PC-9 (cell line): ENCODE measurements around the gene MTG1. TPM values are rescaled to one million over a fixed set of nuclear protein-coding genes. Genes with fewer than 3 reads are reported as not detected.
"Not testable (repeated sequence)": the region's sequence is repeated elsewhere in the genome, so short reads cannot be mapped to it uniquely, and the experiment has no call there.

Experiments used
- BruUV-seq: library from RNA; stranded (reverse); fragments of 400-500 nt; replicated peaks from 2 replicates; lab custom pipeline; 2021; lab: Mats Ljungman, UMichigan
- CTCF ChIA-PET: fragments of 300-600 bp; sonication (Branson Sonifier 250); formaldehyde crosslinking; loops from one replicate; lab custom pipeline; 2022; ENCODE audit warnings: antibody characterized with exemption; lab: Charles Lee
- POLR2A ChIA-PET: fragments of 300-600 bp; sonication (Branson Sonifier 250); formaldehyde crosslinking; loops from one replicate; lab custom pipeline; 2022; ENCODE audit warnings: antibody characterized with exemption; ENCODE audit not compliant: unreplicated experiment; lab: Charles Lee
- DNase-seq, 2 experiments: peaks; one replicate each; pipeline versions ENCODE4 v3.0.0 to v3.0.0-alpha.2; 2015 to 2022; ENCODE audit warnings: mixed read lengths in 1 of 2
- H2AFZ ChIP-seq: fragments of 200-600 bp; sonication (generic); 2 replicates; pipeline ENCODE4 v1.8.1; 2017; ENCODE audit warnings: antibody characterized with exemption
- H3F3A ChIP-seq: fragments of 200-600 bp; sonication (generic); 2 replicates; pipeline ENCODE4 v1.8.1; 2017; ENCODE audit warnings: antibody characterized with exemption, mild to moderate bottlenecking, low read depth; ENCODE audit not compliant: insufficient read depth
- H3K27ac ChIP-seq: fragments of 200-600 bp; sonication (generic); 2 replicates; pipeline ENCODE4 v1.6.1; 2016; ENCODE audit warnings: mixed run types
- H3K27me3 ChIP-seq: fragments of 200-600 bp; sonication (generic); 2 replicates; pipeline ENCODE4 v1.6.1; 2016; ENCODE audit warnings: low read depth, mixed run types; ENCODE audit not compliant: insufficient read depth
- H3K36me3 ChIP-seq: fragments of 200-600 bp; sonication (generic); 2 replicates; pipeline ENCODE4 v1.6.1; 2016; ENCODE audit warnings: low read depth, mixed run types
- H3K4me1 ChIP-seq: fragments of 200-600 bp; sonication (generic); replicated peaks from 2 replicates; pipeline ENCODE4 v1.6.1; 2016; ENCODE audit warnings: mixed run types; ENCODE audit not compliant: insufficient read depth
- H3K4me2 ChIP-seq: fragments of 200-600 bp; sonication (generic); 2 replicates; pipeline ENCODE4 v1.6.1; 2017; ENCODE audit warnings: mixed run types
- H3K4me3 ChIP-seq: fragments of 200-600 bp; sonication (generic); 2 replicates; pipeline ENCODE4 v1.6.1; 2016; ENCODE audit warnings: mixed run types
- H3K79me2 ChIP-seq: fragments of 200-600 bp; sonication (generic); 2 replicates; pipeline ENCODE4 v1.6.1; 2017; ENCODE audit warnings: low read depth, mixed run types
- H3K9me2 ChIP-seq: fragments of 200-600 bp; sonication (generic); 2 replicates; pipeline ENCODE4 v1.8.1; 2017; ENCODE audit warnings: mild to moderate bottlenecking; ENCODE audit not compliant: insufficient read depth
- H3K9me3 ChIP-seq: fragments of 200-600 bp; sonication (generic); 2 replicates; pipeline ENCODE4 v1.8.1; 2016; ENCODE audit warnings: low read depth; ENCODE audit not compliant: insufficient read depth
- H4K20me1 ChIP-seq: fragments of 200-600 bp; sonication (generic); 2 replicates; pipeline ENCODE4 v1.8.1; 2017; ENCODE audit not compliant: insufficient read depth
- CTCF ChIP-seq: fragments of 200-600 bp; sonication (generic); conservative IDR thresholded peaks from 2 replicates; pipeline ENCODE4 v1.6.1; 2017; ENCODE audit warnings: mixed run types, antibody characterized with exemption, mild to moderate bottlenecking, moderate library complexity
- EZH2 ChIP-seq: fragments of 200-600 bp; sonication (generic); IDR thresholded peaks from 2 replicates; pipeline ENCODE4 v1.8.0; 2017; ENCODE audit warnings: antibody characterized with exemption, low read depth
- intact Hi-C: fragments of 100-400 bp; cut with micrococcal nuclease; formaldehyde crosslinking; loops from one replicate; pipeline ENCODE4 v1.10.0; 2022; ENCODE audit not compliant: unreplicated experiment
- total RNA-seq: library from RNA; stranded (reverse); gene quantifications from 2 replicates; pipeline ENCODE4 v1.2.3, GENCODE V29; 2021

MTG1 gene
- total RNA-seq, 1 experiment from 2014 or later, result 33.0 TPM

GRCh38 chr10:133424601-133425000 is 30.6 kb downstream of the MTG1 start, which contains the start of gene SPRN:
Gene SPRN (minus strand): TSS chr10:133424625. CDS start chr10:133423681, 944 bp downstream.
- H3K79me2 ChIP-seq, H3K4me3 ChIP-seq, DNase-seq, BruUV-seq, CTCF ChIA-PET, H2AFZ ChIP-seq, H4K20me1 ChIP-seq, H3K4me1 ChIP-seq, H3K36me3 ChIP-seq, H3K9me2 ChIP-seq, H3K4me2 ChIP-seq, H3K27me3 ChIP-seq, H3F3A ChIP-seq, intact Hi-C loops, H3K27ac ChIP-seq, H3K9me3 ChIP-seq, POLR2A ChIA-PET: not testable (repeated sequence)

- H2AFZ ChIP-seq, H3F3A ChIP-seq, H3K36me3 ChIP-seq, H3K9me2 ChIP-seq, intact Hi-C loops, POLR2A ChIA-PET, H3K4me3 ChIP-seq, H4K20me1 ChIP-seq, H3K4me1 ChIP-seq, H3K9me3 ChIP-seq, H3K27me3 ChIP-seq, BruUV-seq, H3K27ac ChIP-seq, H3K79me2 ChIP-seq, CTCF ChIA-PET, H3K4me2 ChIP-seq, DNase-seq: not testable (repeated sequence)
Observed at GRCh38 chr10:133429571-133429970, 35.6 kb downstream of the MTG1 start.

GRCh38 chr10:133431888-133432613 is 38.1 kb downstream of the MTG1 start:
- H3F3A ChIP-seq, H2AFZ ChIP-seq, H3K79me2 ChIP-seq, H3K4me3 ChIP-seq, H3K36me3 ChIP-seq, DNase-seq, H4K20me1 ChIP-seq, CTCF ChIA-PET, H3K27ac ChIP-seq, H3K4me1 ChIP-seq, H3K4me2 ChIP-seq, intact Hi-C loops, H3K27me3 ChIP-seq, POLR2A ChIA-PET, BruUV-seq, H3K9me2 ChIP-seq, H3K9me3 ChIP-seq: not testable (repeated sequence)

GRCh38 chr10:133432789-133433188 is 38.8 kb downstream of the MTG1 start:
- H3K4me2 ChIP-seq, H3F3A ChIP-seq, H3K27me3 ChIP-seq, H3K27ac ChIP-seq, H3K36me3 ChIP-seq, H3K9me3 ChIP-seq, H3K79me2 ChIP-seq, intact Hi-C loops, POLR2A ChIA-PET, H2AFZ ChIP-seq, BruUV-seq, H4K20me1 ChIP-seq, CTCF ChIA-PET, H3K4me1 ChIP-seq, H3K4me3 ChIP-seq, H3K9me2 ChIP-seq, DNase-seq: not testable (repeated sequence)

DNA sequence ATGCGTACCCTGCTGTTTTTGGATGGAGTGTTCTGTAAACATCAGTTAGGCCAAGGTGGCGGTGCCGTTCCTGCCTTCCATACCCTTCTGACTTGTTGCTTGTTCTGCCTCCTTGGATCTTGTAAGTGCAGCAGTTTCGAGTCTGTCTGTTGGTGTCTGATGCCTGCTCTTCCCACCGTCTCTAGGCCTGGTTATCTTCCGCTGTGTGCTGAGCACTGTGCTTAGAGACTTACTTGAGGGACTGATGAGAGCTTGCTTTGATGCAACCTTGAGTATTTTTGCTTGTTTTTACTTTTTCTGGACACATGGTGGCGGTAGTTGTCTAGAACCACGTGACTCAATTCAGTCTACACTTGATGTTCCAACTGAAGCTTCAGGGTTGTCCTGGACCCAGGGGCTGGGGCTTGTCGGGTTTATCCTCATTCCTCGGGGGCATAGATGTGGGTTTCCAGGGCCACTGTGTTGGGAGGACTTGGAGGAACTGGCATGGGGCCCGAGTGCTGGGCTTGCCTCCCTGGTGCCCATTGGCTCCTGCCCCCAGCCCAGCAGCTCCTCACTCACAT is 44.8 kb downstream of the MTG1 start:
- BruUV-seq, result no TSS peak
- no peaks in the 10 kb centered on the region for H3K9me2 ChIP-seq
- H3K9me3 ChIP-seq, result no peaks in the 10 kb centered on the region
- ChIA-PET CTCF (interaction anchor here (0.7 to 0.9 kb wide), 2 partner anchors 50 to 111 kb away, joined by 3 read pairs; no protein-coding TSS in a partner anchor), POLR2A (no interaction called here)
- no peak overlapping the region for H3K4me2 ChIP-seq
- intact Hi-C loops, result loop anchor here (5.0 kb wide), 1 partner anchor 84 kb away; no protein-coding TSS in a partner anchor
- no peak for DNase-seq
- TF ChIP-seq EZH2, result no peak
- no peak; the same call in 1 of the 2 replicates for TF ChIP-seq CTCF
- no peaks in the 10 kb centered on the region for H3K79me2 ChIP-seq
- H3K27ac ChIP-seq, result no peak overlapping the region
- no peak overlapping the region for H3K4me3 ChIP-seq
- H3K36me3 ChIP-seq, result no peaks in the 10 kb centered on the region
- no peaks in the 10 kb centered on the region for H3K4me1 ChIP-seq
- H2AFZ ChIP-seq, result no peak overlapping the region
- no peaks in the 10 kb centered on the region for H4K20me1 ChIP-seq
- H3K27me3 ChIP-seq, result no peaks in the 10 kb centered on the region
- no peaks in the 10 kb centered on the region for H3F3A ChIP-seq
